ENCODE measurements around the gene CARMIL1.

CARMIL1 gene

GRCh38 chr6:25519856-25520255, 240.7 kb downstream of the CARMIL1 start:
- DNase-seq (ENCODE audit: low read depth) = no peak
- TF ChIP-seq CTCF (IDR thresholded peaks at IDR 0.05; ENCODE audit: control insufficient read depth, extremely low read depth, insufficient read depth) = no peak
- H3K4me3 ChIP-seq (ENCODE audit: low read depth, low read length) = no peak overlapping the region

- DNase-seq (ENCODE audit: low read depth) = no peak
- TF ChIP-seq CTCF (IDR thresholded peaks at IDR 0.05; ENCODE audit: control insufficient read depth, extremely low read depth, insufficient read depth) = no peak
- H3K4me3 ChIP-seq (ENCODE audit: low read depth, low read length) = no peak overlapping the region
These were observed 245.4 kb downstream of the CARMIL1 start for GRCh38 chr6:25524542-25524941.

GRCh38 chr6:25525078-25525477, 245.9 kb downstream of the CARMIL1 start:
- TF ChIP-seq CTCF (IDR thresholded peaks at IDR 0.05; ENCODE audit: control insufficient read depth, extremely low read depth, insufficient read depth) = no peak
- no peak overlapping the region for H3K4me3 ChIP-seq (ENCODE audit: low read depth, low read length)
- no peak for DNase-seq (ENCODE audit: low read depth)

GRCh38 chr6:25534942-25535631, 255.9 kb downstream of the CARMIL1 start:
- no peak overlapping the region for H3K4me3 ChIP-seq (ENCODE audit: low read depth, low read length)
- TF ChIP-seq CTCF (IDR thresholded peaks at IDR 0.05; ENCODE audit: control insufficient read depth, extremely low read depth, insufficient read depth) = no peak
- DNase-seq (ENCODE audit: low read depth) = no peak

GRCh38 chr6:25535632-25536225, 256.6 kb downstream of the CARMIL1 start:
- DNase-seq (ENCODE audit: low read depth) = no peak
- TF ChIP-seq CTCF (IDR thresholded peaks at IDR 0.05; ENCODE audit: control insufficient read depth, extremely low read depth, insufficient read depth) = no peak

GRCh38 chr6:25536781-25537180, 257.6 kb downstream of the CARMIL1 start:
- H3K4me3 ChIP-seq (ENCODE audit: low read depth, low read length) = no peak overlapping the region
- no peak for TF ChIP-seq CTCF (IDR thresholded peaks at IDR 0.05; ENCODE audit: control insufficient read depth, extremely low read depth, insufficient read depth)
- no peak for DNase-seq (ENCODE audit: low read depth)

More at GRCh38 chr6:25535632-25536225, 256.6 kb downstream of the CARMIL1 start:
- H3K4me3 ChIP-seq (ENCODE audit: low read depth, low read length) = no peak overlapping the region

Data from LNCaP clone FGC (cell line).